GM19238 (cell line): Measurements from ENCODE around the gene CAMSAP1.

Source experiments
- DNase-seq: peaks from one replicate; pipeline ENCODE4 v3.0.0; 2011; ENCODE audit warnings: low spot score; ENCODE audit not compliant: insufficient read length

The CAMSAP1 gene

DNA sequence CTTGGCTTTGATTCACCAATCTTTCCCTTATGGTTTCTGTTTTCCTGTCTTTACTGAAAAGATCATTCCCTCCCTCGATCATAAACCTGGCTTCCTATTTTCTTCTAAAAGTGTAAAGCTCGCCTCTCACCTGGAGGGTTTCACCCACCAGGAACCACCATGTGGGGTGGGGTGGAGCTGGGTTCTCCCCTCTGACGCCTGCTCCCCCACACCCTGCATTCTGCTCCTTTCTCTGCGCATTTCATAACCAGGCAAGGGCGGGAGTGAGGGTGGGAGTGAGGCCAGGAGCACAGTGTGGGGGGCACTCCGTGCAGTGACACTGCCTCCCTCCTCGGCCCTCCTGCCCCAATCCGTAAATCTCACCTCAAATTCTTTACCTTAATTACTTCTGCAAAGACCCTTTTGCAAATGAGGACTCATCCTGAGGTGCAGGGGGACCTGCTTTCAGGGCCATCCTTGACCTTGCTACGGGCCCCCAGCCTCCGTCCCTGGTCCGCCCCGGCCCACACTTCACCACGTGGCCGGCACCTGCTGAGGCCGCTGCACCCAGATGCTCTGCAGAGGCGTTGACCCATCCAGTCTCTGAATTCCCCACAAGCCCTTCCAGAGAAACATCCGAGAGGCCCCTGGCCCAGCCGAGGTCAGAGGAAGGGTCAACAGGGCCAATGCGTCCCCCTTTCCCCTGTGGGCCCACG is 146.0 kb downstream of the CAMSAP1 start:
- no peak for DNase-seq

DNA sequence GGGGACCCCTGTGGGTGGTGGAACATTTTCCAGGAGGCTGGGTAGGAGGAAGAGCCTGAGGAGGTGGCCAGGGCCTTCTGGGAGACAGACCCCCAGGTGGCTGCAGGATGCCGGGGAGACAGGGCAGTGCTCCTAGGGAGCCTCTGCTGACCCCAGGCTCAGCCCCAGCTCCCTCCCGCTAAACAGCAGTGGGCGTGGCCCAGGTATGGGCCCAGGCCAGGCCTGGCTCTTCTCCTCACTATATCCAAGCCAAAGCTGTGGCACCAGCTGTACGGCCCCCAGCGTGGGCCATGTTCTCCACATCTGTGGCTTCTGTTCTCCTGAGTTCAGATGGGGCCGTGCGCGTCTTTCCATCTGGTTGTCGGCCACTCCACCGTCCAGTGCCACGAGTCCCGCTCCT is 146.9 kb downstream of the CAMSAP1 start:
- DNase-seq = no peak

DNA sequence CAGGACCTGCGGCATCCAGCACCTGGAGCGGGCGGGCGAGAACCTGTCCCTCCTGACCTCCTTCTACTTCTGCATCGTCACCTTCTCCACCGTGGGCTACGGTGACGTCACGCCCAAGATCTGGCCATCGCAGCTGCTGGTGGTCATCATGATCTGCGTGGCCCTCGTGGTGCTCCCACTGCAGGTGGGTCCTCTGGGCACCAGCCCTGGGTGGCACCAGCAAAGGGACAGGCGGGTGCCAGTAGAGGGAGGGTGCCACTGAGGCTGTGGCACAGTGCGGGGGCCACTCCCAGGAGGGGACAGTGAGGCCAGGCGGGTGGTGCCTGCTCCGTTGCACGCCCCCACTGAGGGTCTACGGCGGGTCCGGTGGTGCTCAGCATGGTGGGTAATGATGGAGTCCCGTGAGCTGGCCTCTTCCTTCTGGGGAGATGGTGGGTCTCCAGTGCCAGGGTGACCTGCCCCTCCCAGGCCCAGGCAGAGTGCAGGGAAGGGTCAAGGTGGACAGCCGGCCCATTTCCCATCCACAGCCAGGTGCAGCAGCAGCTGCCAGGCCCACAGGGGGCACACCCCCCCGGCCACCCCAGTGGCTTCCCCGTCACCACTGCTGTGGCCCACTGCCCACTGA is 147.6 kb downstream of the CAMSAP1 start:
- DNase-seq = no peak

DNA sequence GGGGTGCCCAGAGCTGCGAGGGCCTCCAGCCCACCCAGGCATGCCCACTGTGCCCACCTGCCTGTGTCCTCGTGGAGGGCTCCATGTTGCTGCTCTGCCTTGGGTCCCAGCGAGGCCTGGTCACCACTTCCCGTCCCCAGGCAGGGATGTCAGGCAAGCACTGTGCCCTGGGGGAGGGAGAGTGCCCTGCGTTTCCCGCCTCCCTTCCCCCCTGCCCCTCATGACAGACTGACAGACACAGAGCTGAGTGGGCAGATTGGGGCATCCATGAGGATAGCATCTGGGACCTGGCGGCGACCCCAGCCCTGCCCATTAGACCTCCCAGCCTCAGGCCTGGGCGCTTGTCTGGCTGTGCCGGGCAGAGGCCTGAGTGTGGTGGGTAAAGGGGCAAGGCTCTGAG is 148.5 kb downstream of the CAMSAP1 start:
- no peak for DNase-seq
